GM18499 (cell line): ENCODE measurements around the gene IQCF5.
"Not testable (repeated sequence)": the region's sequence is repeated elsewhere in the genome, so short reads cannot be mapped to it uniquely, and the experiment has no call there.

ENCODE experiments used
- ATAC-seq: cut with Tn5 transposase; IDR thresholded peaks from one replicate; pipeline ENCODE4 v1.9.1; 2021; ENCODE audit warnings: moderate number of reproducible peaks; ENCODE audit not compliant: insufficient read depth, unreplicated experiment

IQCF5 gene

GRCh38 chr3:51873253-51873766 lies 2.1 kb downstream of the IQCF5 start:
- ATAC-seq = no peak

- no peak for ATAC-seq
Measured at GRCh38 chr3:51869304-51869703, 6.1 kb downstream of the IQCF5 start.

DNA sequence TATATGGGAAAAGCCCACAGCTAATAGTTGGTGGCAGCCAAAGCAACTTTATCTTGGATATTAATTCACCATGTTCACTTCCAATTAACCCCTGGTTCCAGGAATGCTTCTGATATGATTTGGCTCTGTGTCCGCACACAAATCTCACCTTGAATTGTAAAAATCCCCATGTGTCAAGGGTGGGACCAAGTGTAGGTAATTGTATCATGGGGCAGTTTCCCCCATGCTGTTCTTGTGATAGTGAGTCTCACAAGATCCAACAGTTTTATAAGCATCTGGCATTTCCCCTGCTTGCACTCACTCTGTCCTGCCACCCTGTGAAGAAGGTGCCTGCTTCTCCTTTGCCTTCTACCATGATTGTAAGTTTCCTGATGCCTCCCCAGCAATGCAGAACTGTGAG lies 6.5 kb downstream of the IQCF5 start:
- not testable (repeated sequence) for ATAC-seq

GRCh38 chr3:51862886-51863285 lies 12.5 kb downstream of the IQCF5 start:
- ATAC-seq = no peak

DNA sequence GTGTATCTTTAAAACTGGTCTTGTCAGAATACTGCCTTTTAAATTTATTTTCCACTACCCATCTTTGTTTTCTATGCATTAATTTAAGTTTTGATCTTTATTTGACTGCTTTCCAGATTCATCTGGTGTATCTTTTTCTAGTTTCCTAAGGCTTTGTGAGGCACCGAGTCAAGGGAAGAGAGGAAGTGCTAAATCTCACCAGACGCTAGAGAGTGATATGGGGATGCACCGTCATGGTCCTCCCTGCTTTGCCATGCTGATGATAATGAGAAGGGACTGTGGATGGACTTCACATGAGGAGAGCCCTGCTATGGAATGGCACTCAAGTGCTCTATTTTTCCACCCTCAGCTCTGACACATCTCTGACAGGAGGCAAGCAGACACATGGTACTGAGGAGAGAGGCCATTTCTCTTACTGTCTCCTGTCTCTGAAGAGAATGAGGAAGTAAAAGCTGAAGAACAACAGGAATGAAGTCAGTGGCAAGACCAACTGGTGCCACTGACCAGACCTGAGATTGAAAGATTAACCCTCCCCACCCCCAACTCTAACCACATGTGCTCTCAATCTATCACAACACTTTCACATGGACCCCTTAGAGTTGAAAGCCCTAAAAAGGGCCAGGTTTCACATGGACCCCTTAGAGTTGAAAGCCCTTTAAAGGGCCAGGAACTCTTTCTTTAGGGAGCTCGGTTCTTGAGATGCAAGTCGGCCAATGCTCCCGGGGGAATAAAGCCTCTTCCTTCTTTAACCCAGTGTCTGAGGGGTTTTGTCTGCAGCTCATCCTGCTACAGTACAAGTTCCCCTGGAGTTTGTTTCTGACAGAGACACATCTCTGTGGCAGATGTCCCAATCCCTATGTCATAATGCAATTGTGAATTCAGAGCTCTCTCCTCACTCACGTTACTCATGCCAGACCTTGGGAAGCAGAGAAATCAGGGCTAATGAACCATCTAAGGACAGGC lies 14.4 kb downstream of the IQCF5 start, which contains the start of gene IQCF2:
Gene IQCF2, plus strand, starts transcription at position 913 of the 963 bp plus-strand sequence. CDS start 52 bp downstream, outside the sequence.
- ATAC-seq = no peak

DNA sequence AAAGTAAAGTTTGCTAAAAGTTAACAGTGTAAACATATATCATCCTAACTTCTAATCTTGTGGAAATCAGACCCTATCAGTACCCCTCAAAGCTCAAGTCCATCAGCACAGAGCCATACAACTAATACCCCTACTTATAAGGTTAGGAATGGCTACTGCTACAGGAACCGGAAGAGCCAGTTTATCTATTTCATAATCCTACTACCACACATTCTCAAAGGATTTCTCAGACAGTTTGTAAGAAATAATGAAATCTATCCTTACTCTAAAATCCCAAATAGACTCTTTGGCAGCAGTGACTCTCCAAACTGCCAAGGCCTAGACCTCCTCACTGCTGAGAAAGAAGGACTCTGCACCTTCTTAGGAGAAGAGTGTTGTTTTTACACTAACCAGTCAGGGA lies 20.0 kb downstream of the IQCF5 start:
- not testable (repeated sequence) for ATAC-seq

GRCh38 chr3:51845129-51845528 lies 30.3 kb downstream of the IQCF5 start:
- no peak for ATAC-seq

- ATAC-seq = no peak
Measured at GRCh38 chr3:51836606-51837005, 38.8 kb downstream of the IQCF5 start.

DNA sequence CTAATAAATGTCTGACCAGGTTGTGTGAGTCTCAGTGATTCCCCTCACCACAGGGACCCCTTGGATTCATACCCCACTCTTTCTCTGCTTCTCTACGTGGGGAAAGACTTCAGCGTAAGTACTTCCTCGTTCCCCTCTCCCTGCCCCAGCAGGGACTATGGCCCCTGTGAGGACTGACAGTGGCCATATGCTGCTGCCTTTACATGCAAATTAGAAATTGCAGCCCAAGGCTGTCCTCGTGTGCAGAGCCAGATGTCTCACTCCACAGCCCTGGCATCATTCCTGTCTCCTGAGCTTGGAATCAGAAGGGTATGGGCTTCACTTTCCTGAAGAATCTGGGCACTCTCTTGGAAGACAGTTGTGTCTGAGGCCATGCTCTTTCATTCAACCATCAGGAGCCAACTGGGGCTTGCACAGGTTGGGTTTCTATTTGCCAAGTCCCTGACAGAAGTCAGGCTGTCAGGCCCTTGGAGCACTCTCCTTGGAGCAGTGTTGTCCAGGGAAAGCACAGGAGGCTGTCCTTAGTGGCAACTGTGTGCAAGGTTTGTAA lies 44.5 kb downstream of the IQCF5 start:
- ATAC-seq = no peak

GRCh38 chr3:51830345-51830744 lies 45.1 kb downstream of the IQCF5 start:
- ATAC-seq = no peak

- ATAC-seq = no peak
Measured at GRCh38 chr3:51828297-51828696, 47.1 kb downstream of the IQCF5 start.
